Kidney (tissue), 14 donors: ENCODE results near the gene ANO6. TPM values are rescaled to one million over a fixed set of nuclear protein-coding genes. Genes with fewer than 3 reads are reported as not detected.

Source experiments
- DNase-seq, 5 donors: peaks; one replicate each; pipeline ENCODE4 v3.0.0-alpha.2; 2013 to 2020
- FAIRE-seq: peaks from 2 replicates; lab custom pipeline; 2012; peaks lifted over from hg19 to GRCh38; lab: Jason Lieb, UNC
- H3K27ac ChIP-seq, 2 donors: one replicate each; pipeline ENCODE4 v1.7.0; 2013; ENCODE audit warnings: low read depth in 2 of 2, low read length in 2 of 2, inconsistent platforms in 1 of 2
- H3K27me3 ChIP-seq: one replicate; pipeline ENCODE4 v1.7.1; 2013; ENCODE audit warnings: low read length, inconsistent platforms; ENCODE audit not compliant: control insufficient read depth, insufficient read depth
- H3K36me3 ChIP-seq, 3 donors: one replicate each; pipeline versions ENCODE4 v1.7.0 to v1.7.1; 2013; ENCODE audit warnings: low read length in 3 of 3, control low read depth in 1 of 3, inconsistent platforms in 1 of 3; ENCODE audit not compliant: insufficient read depth in 3 of 3, control insufficient read depth in 2 of 3
- H3K4me1 ChIP-seq, 3 donors: one replicate each; pipeline versions ENCODE4 v1.7.0 to v1.7.1; 2013; ENCODE audit warnings: low read length in 3 of 3, inconsistent platforms in 1 of 3, low read depth in 1 of 3; ENCODE audit not compliant: control insufficient read depth in 2 of 3, insufficient read depth in 2 of 3
- H3K4me3 ChIP-seq, 3 donors: one replicate each; pipeline versions ENCODE4 v1.7.0 to v1.8.1; 2013; ENCODE audit warnings: low read length in 3 of 3, control low read depth in 1 of 3, inconsistent platforms in 1 of 3
- H3K9ac ChIP-seq, 3 donors: one replicate each; pipeline versions ENCODE4 v1.7.0 to v1.7.1; 2013; ENCODE audit warnings: low read length in 3 of 3, control low read depth in 1 of 3, inconsistent platforms in 1 of 3
- H3K9me3 ChIP-seq, 3 donors: one replicate each; pipeline versions ENCODE4 v1.7.0 to v1.7.1; 2013; ENCODE audit warnings: low read length in 3 of 3, control low read depth in 1 of 3, inconsistent platforms in 1 of 3; ENCODE audit not compliant: control insufficient read depth in 2 of 3, insufficient read depth in 1 of 3
- CTCF ChIP-seq: IDR thresholded peaks from 3 replicates; pipeline ENCODE4 v1.5.1; 2012; ENCODE audit warnings: mild to moderate bottlenecking, moderate library complexity, borderline replicate concordance; ENCODE audit not compliant: insufficient read depth; ENCODE audit errors: extremely low read depth
- intact Hi-C: fragments of 100-400 bp; cut with DNase I; formaldehyde crosslinking; loops from one replicate; pipeline ENCODE4 v1.11.1; 2022
- polyA plus RNA-seq: library from polyadenylated mRNA; stranded (reverse); fragments of 350-450 nt; fragmentation: Illumina TruSeq; extraction: RNeasy Lipid Tissue Mini Kit (QIAGEN cat#74804); gene quantifications from one replicate; pipeline ENCODE4 v1.2.3, GENCODE V29; 2014; ENCODE audit warnings: low read depth, low replicate concordance; ENCODE audit not compliant: insufficient read depth
- total RNA-seq: library from RNA; stranded (reverse); fragmentation: NEBNext Ultra II Directional; extraction: Animal tissue kit (Norgen Biotek cat#: 25700); gene quantifications from one replicate; pipeline ENCODE4 v1.2.1, GENCODE V29; 2021
- donor health status: control.
- donor health status: control.
- donor health status: control.
- donor health status: control.
- donor health status: control.
- donor health status: DM: yes; HTN: yes; CAD: no.
- donor health status: Normal renal cell carcinoma (clear cell type).

ANO6 gene
- total and polyA plus RNA-seq, 2 donors from 2014 or later: 17.2 to 46.3 TPM

- Histone ChIP-seq H3K36me3 (peaks cover 0 to 7% (median 2%) of the 10 kb centered on the region in 3 donors), H3K27ac (no peak overlapping the region), H3K9me3 (no peaks in the 10 kb centered on the region), H3K27me3 (no peaks in the 10 kb centered on the region), H3K9ac (no peak overlapping the region), H3K4me1 (no peaks in the 10 kb centered on the region), H3K4me3 (no peak overlapping the region)
- DNase-seq (no peak), FAIRE-seq (no peak)
- intact Hi-C loops: no loop called here
- no peak for TF ChIP-seq CTCF
Measured at GRCh38 chr12:45379261-45379660, 163.4 kb downstream of the ANO6 start.

GRCh38 chr12:45381351-45381750 is 165.5 kb downstream of the ANO6 start:
- no peaks in the 10 kb centered on the region for H3K4me1 ChIP-seq
- intact Hi-C loops: no loop called here
- DNase-seq (no peak), FAIRE-seq (no peak)
- TF ChIP-seq CTCF: no peak
- H3K27ac ChIP-seq: no peak overlapping the region
- peaks cover 3 to 7% (median 6%) of the 10 kb centered on the region in 3 donors for H3K36me3 ChIP-seq
- no peak overlapping the region for H3K9ac ChIP-seq
- no peaks in the 10 kb centered on the region for H3K27me3 ChIP-seq
- no peaks in the 10 kb centered on the region for H3K9me3 ChIP-seq
- no peak overlapping the region for H3K4me3 ChIP-seq

- no peak for FAIRE-seq
Measured at GRCh38 chr12:45388545-45388944, 172.7 kb downstream of the ANO6 start.

More at GRCh38 chr12:45388545-45388944, 172.7 kb downstream of the ANO6 start:
- Histone ChIP-seq H3K4me1 (no peaks in the 10 kb centered on the region), H3K9ac (no peak overlapping the region), H3K27ac (no peak overlapping the region), H3K9me3 (no peaks in the 10 kb centered on the region), H3K36me3 (peaks cover 3 to 6% (median 5%) of the 10 kb centered on the region in 3 donors), H3K4me3 (no peak overlapping the region), H3K27me3 (no peaks in the 10 kb centered on the region)
- DNase-seq: peak in 3 of 5 donors; percentile 29 to 77 (median 61)
- intact Hi-C loops: loop anchor here (5.0 kb wide), 1 partner anchor 201 kb away; no protein-coding TSS in a partner anchor
- peak; percentile 65 for TF ChIP-seq CTCF
